Dendritic cell treated with granulocyte-macrophage colony-stimulating factor and Interleukin-4, amounts not matched to agents 40 ng/mL and 50 ng/mL, for 4 days (primary cell): Measurements from ENCODE around the gene TERT.
"Not testable (repeated sequence)": the region's sequence is repeated elsewhere in the genome, so short reads cannot be mapped to it uniquely, and the experiment has no call there.

ENCODE experiments used
- H3K27ac Mint-ChIP-seq: one replicate; pipeline ENCODE4 v1.8.0; 2022; ENCODE audit warnings: mild to moderate bottlenecking, mixed read lengths
- H3K27me3 Mint-ChIP-seq: one replicate; pipeline ENCODE4 v1.8.0; 2022; ENCODE audit warnings: mild to moderate bottlenecking, mixed read lengths
- H3K36me3 Mint-ChIP-seq: one replicate; pipeline ENCODE4 v1.8.0; 2022; ENCODE audit warnings: low read depth, mixed read lengths
- H3K4me1 Mint-ChIP-seq: one replicate; pipeline ENCODE4 v1.8.0; 2022; ENCODE audit warnings: low read depth, mixed read lengths
- H3K4me3 Mint-ChIP-seq: one replicate; pipeline ENCODE4 v1.8.0; 2022; ENCODE audit warnings: mild to moderate bottlenecking, moderate library complexity, mixed read lengths
- H3K9me3 Mint-ChIP-seq: one replicate; pipeline ENCODE4 v1.8.0; 2022; ENCODE audit warnings: mixed read lengths
- intact Hi-C: fragments of 100-400 bp; cut with micrococcal nuclease; formaldehyde crosslinking; loops from one replicate; pipeline ENCODE4 v1.15.0; 2022

The TERT gene

GRCh38 chr5:1336106-1336561, 41.3 kb upstream of the TERT start:
- Mint-ChIP-seq H3K4me3 (no peak overlapping the region), H3K9me3 (no peaks in the 10 kb centered on the region), H3K27me3 (no peaks in the 10 kb centered on the region), H3K4me1 (no peaks in the 10 kb centered on the region), H3K27ac (no peak overlapping the region), H3K36me3 (peaks cover 90% of the 10 kb centered on the region)
- intact Hi-C loops, result no loop called here

- Mint-ChIP-seq H3K27me3 (no peaks in the 10 kb centered on the region), H3K27ac (peak overlapping the region; percentile 25), H3K4me3 (no peak overlapping the region), H3K36me3 (peaks cover 90% of the 10 kb centered on the region), H3K4me1 (no peaks in the 10 kb centered on the region), H3K9me3 (no peaks in the 10 kb centered on the region)
- intact Hi-C loops, result no loop called here
These were observed 40.8 kb upstream of the TERT start for GRCh38 chr5:1335540-1336095.

- intact Hi-C loops, result no loop called here
- H3K4me3 Mint-ChIP-seq, result no peak overlapping the region
- peak overlapping the region; percentile 25 for H3K27ac Mint-ChIP-seq
- no peaks in the 10 kb centered on the region for H3K4me1 Mint-ChIP-seq
- H3K36me3 Mint-ChIP-seq, result peaks cover 90% of the 10 kb centered on the region
- H3K27me3 Mint-ChIP-seq, result no peaks in the 10 kb centered on the region
- no peaks in the 10 kb centered on the region for H3K9me3 Mint-ChIP-seq
These were observed 40.1 kb upstream of the TERT start for GRCh38 chr5:1334831-1335539.

- Mint-ChIP-seq H3K27ac (no peak overlapping the region), H3K4me1 (no peaks in the 10 kb centered on the region), H3K27me3 (no peaks in the 10 kb centered on the region), H3K36me3 (peaks cover 89% of the 10 kb centered on the region), H3K4me3 (no peak overlapping the region), H3K9me3 (no peaks in the 10 kb centered on the region)
- intact Hi-C loops, result no loop called here
These were observed 39.1 kb upstream of the TERT start for GRCh38 chr5:1333986-1334385.

GRCh38 chr5:1333286-1333685, 38.4 kb upstream of the TERT start:
- H3K27me3 Mint-ChIP-seq, H3K4me1 Mint-ChIP-seq, intact Hi-C loops, H3K4me3 Mint-ChIP-seq, H3K9me3 Mint-ChIP-seq, H3K27ac Mint-ChIP-seq: not testable (repeated sequence)
- peaks cover 89% of the 10 kb centered on the region for H3K36me3 Mint-ChIP-seq

GRCh38 chr5:1332461-1333001, 37.7 kb upstream of the TERT start:
- H3K27ac Mint-ChIP-seq, result no peak overlapping the region
- H3K9me3 Mint-ChIP-seq, result no peaks in the 10 kb centered on the region
- intact Hi-C loops, result no loop called here
- H3K27me3 Mint-ChIP-seq, result no peaks in the 10 kb centered on the region
- H3K4me1 Mint-ChIP-seq, result no peaks in the 10 kb centered on the region
- H3K36me3 Mint-ChIP-seq, result peaks cover 84% of the 10 kb centered on the region
- H3K4me3 Mint-ChIP-seq, result no peak overlapping the region

- H3K4me1 Mint-ChIP-seq, result no peaks in the 10 kb centered on the region
- H3K27me3 Mint-ChIP-seq, result no peaks in the 10 kb centered on the region
- no peaks in the 10 kb centered on the region for H3K9me3 Mint-ChIP-seq
- intact Hi-C loops, result no loop called here
- H3K4me3 Mint-ChIP-seq, result no peak overlapping the region
- peaks cover 84% of the 10 kb centered on the region for H3K36me3 Mint-ChIP-seq
- H3K27ac Mint-ChIP-seq, result no peak overlapping the region
These were observed 37.1 kb upstream of the TERT start for GRCh38 chr5:1331861-1332405.

- intact Hi-C loops, result no loop called here
- Mint-ChIP-seq H3K9me3 (no peaks in the 10 kb centered on the region), H3K27me3 (no peaks in the 10 kb centered on the region), H3K4me3 (no peak overlapping the region), H3K27ac (no peak overlapping the region), H3K36me3 (peaks cover 84% of the 10 kb centered on the region), H3K4me1 (no peaks in the 10 kb centered on the region)
These were observed 36.3 kb upstream of the TERT start for GRCh38 chr5:1330847-1331831.

- intact Hi-C loops, result no loop called here
- Mint-ChIP-seq H3K36me3 (peaks cover 84% of the 10 kb centered on the region), H3K27me3 (no peaks in the 10 kb centered on the region), H3K4me1 (no peaks in the 10 kb centered on the region), H3K9me3 (no peaks in the 10 kb centered on the region), H3K4me3 (no peak overlapping the region), H3K27ac (no peak overlapping the region)
These were observed 35.4 kb upstream of the TERT start for GRCh38 chr5:1330146-1330846.

GRCh38 chr5:1329111-1329579, 34.3 kb upstream of the TERT start:
- Mint-ChIP-seq H3K9me3 (no peaks in the 10 kb centered on the region), H3K4me3 (no peak overlapping the region), H3K4me1 (no peaks in the 10 kb centered on the region), H3K27me3 (no peaks in the 10 kb centered on the region), H3K36me3 (peaks cover 84% of the 10 kb centered on the region), H3K27ac (no peak overlapping the region)
- intact Hi-C loops, result no loop called here

- H3K4me1 Mint-ChIP-seq, H3K4me3 Mint-ChIP-seq, H3K27me3 Mint-ChIP-seq, H3K9me3 Mint-ChIP-seq, intact Hi-C loops, H3K27ac Mint-ChIP-seq: not testable (repeated sequence)
- peaks cover 84% of the 10 kb centered on the region for H3K36me3 Mint-ChIP-seq
These were observed 33.6 kb upstream of the TERT start for GRCh38 chr5:1328237-1329110.

GRCh38 chr5:1326901-1327756, 32.3 kb upstream of the TERT start:
- not testable (repeated sequence) for H3K4me1 Mint-ChIP-seq, H3K27ac Mint-ChIP-seq
- peaks cover 87% of the 10 kb centered on the region for H3K36me3 Mint-ChIP-seq

More at GRCh38 chr5:1326901-1327756, 32.3 kb upstream of the TERT start:
- intact Hi-C loops, H3K27me3 Mint-ChIP-seq, H3K9me3 Mint-ChIP-seq, H3K4me3 Mint-ChIP-seq: not testable (repeated sequence)
